T-helper 2 cell treated with Interferon-gamma antibody and Interleukin-4, amounts not matched to agents 5 μg/mL and 100 μg/mL, for 36 hours (primary cell): ENCODE results near the gene WNT3A.
"Not testable (repeated sequence)": the region's sequence is repeated elsewhere in the genome, so short reads cannot be mapped to it uniquely, and the experiment has no call there.

Source experiments
- DNase-seq: peaks from one replicate; pipeline ENCODE4 v3.0.0; 2021; ENCODE audit warnings: low spot score
- H3K27ac Mint-ChIP-seq: one replicate; pipeline ENCODE4 v1.8.0; 2021; ENCODE audit warnings: mild to moderate bottlenecking, mixed read lengths
- H3K27me3 Mint-ChIP-seq: one replicate; pipeline ENCODE4 v1.8.0; 2021; ENCODE audit warnings: low read depth, mixed read lengths
- H3K36me3 Mint-ChIP-seq: one replicate; pipeline ENCODE4 v1.8.0; 2021; ENCODE audit warnings: low read depth, mixed read lengths
- H3K4me1 Mint-ChIP-seq: one replicate; pipeline ENCODE4 v1.8.0; 2021; ENCODE audit warnings: low read depth, mixed read lengths
- H3K4me3 Mint-ChIP-seq: one replicate; pipeline ENCODE4 v1.8.0; 2022; ENCODE audit warnings: mild to moderate bottlenecking, moderate library complexity, mixed read lengths
- H3K9me3 Mint-ChIP-seq: one replicate; pipeline ENCODE4 v1.8.0; 2021; ENCODE audit warnings: mixed read lengths

Gene WNT3A

GRCh38 chr1:228013131-228013934 is 6.5 kb downstream of the WNT3A start:
- peaks cover 21% of the 10 kb centered on the region for H3K27me3 Mint-ChIP-seq
- H3K36me3 Mint-ChIP-seq, result no peaks in the 10 kb centered on the region
- no peak overlapping the region for H3K27ac Mint-ChIP-seq
- H3K9me3 Mint-ChIP-seq, result no peaks in the 10 kb centered on the region
- H3K4me3 Mint-ChIP-seq, result no peak overlapping the region
- peaks cover 3% of the 10 kb centered on the region for H3K4me1 Mint-ChIP-seq
- DNase-seq, result no peak

- Mint-ChIP-seq H3K36me3 (no peaks in the 10 kb centered on the region), H3K27ac (no peak overlapping the region), H3K27me3 (peaks cover 15% of the 10 kb centered on the region), H3K4me1 (peaks cover 3% of the 10 kb centered on the region), H3K9me3 (no peaks in the 10 kb centered on the region), H3K4me3 (no peak overlapping the region)
- DNase-seq, result no peak
These were observed 7.4 kb downstream of the WNT3A start for GRCh38 chr1:228013935-228014930.

- H3K27me3 Mint-ChIP-seq, result peaks cover 8% of the 10 kb centered on the region
- no peaks in the 10 kb centered on the region for H3K4me1 Mint-ChIP-seq
- H3K4me3 Mint-ChIP-seq, result no peak overlapping the region
- H3K9me3 Mint-ChIP-seq, result no peaks in the 10 kb centered on the region
- H3K36me3 Mint-ChIP-seq, result no peaks in the 10 kb centered on the region
- no peak overlapping the region for H3K27ac Mint-ChIP-seq
- no peak for DNase-seq
These were observed 8.7 kb downstream of the WNT3A start for GRCh38 chr1:228015276-228016180.

- H3K27ac Mint-ChIP-seq, result no peak overlapping the region
- H3K9me3 Mint-ChIP-seq, result no peaks in the 10 kb centered on the region
- H3K4me1 Mint-ChIP-seq, result no peaks in the 10 kb centered on the region
- DNase-seq, result no peak
- H3K27me3 Mint-ChIP-seq, result peaks cover 5% of the 10 kb centered on the region
- H3K36me3 Mint-ChIP-seq, result no peaks in the 10 kb centered on the region
- H3K4me3 Mint-ChIP-seq, result no peak overlapping the region
These were observed 9.3 kb downstream of the WNT3A start for GRCh38 chr1:228016181-228016510.

GRCh38 chr1:228016653-228017355 is 10.0 kb downstream of the WNT3A start:
- no peak overlapping the region for H3K27ac Mint-ChIP-seq
- no peaks in the 10 kb centered on the region for H3K4me1 Mint-ChIP-seq
- H3K36me3 Mint-ChIP-seq, result no peaks in the 10 kb centered on the region
- H3K9me3 Mint-ChIP-seq, result no peaks in the 10 kb centered on the region
- H3K4me3 Mint-ChIP-seq, result no peak overlapping the region
- DNase-seq, result no peak
- H3K27me3 Mint-ChIP-seq, result no peaks in the 10 kb centered on the region

GRCh38 chr1:228017356-228018124 is 10.7 kb downstream of the WNT3A start:
- H3K36me3 Mint-ChIP-seq, result no peaks in the 10 kb centered on the region
- no peaks in the 10 kb centered on the region for H3K4me1 Mint-ChIP-seq
- no peaks in the 10 kb centered on the region for H3K9me3 Mint-ChIP-seq
- H3K4me3 Mint-ChIP-seq, result no peak overlapping the region
- no peaks in the 10 kb centered on the region for H3K27me3 Mint-ChIP-seq
- H3K27ac Mint-ChIP-seq, result no peak overlapping the region
- no peak for DNase-seq

- H3K27me3 Mint-ChIP-seq, result no peaks in the 10 kb centered on the region
- no peak overlapping the region for H3K27ac Mint-ChIP-seq
- H3K36me3 Mint-ChIP-seq, result no peaks in the 10 kb centered on the region
- no peaks in the 10 kb centered on the region for H3K9me3 Mint-ChIP-seq
- no peak overlapping the region for H3K4me3 Mint-ChIP-seq
- H3K4me1 Mint-ChIP-seq, result no peaks in the 10 kb centered on the region
- DNase-seq, result no peak
These were observed 11.3 kb downstream of the WNT3A start for GRCh38 chr1:228018125-228018398.

GRCh38 chr1:228018961-228019721 is 12.3 kb downstream of the WNT3A start:
- no peaks in the 10 kb centered on the region for H3K9me3 Mint-ChIP-seq
- no peak for DNase-seq
- H3K4me1 Mint-ChIP-seq, result no peaks in the 10 kb centered on the region
- H3K27ac Mint-ChIP-seq, result no peak overlapping the region
- no peaks in the 10 kb centered on the region for H3K27me3 Mint-ChIP-seq
- H3K4me3 Mint-ChIP-seq, result no peak overlapping the region
- H3K36me3 Mint-ChIP-seq, result no peaks in the 10 kb centered on the region

GRCh38 chr1:228019722-228020083 is 12.9 kb downstream of the WNT3A start:
- H3K4me1 Mint-ChIP-seq, H3K36me3 Mint-ChIP-seq, H3K9me3 Mint-ChIP-seq, H3K27me3 Mint-ChIP-seq, H3K27ac Mint-ChIP-seq, DNase-seq, H3K4me3 Mint-ChIP-seq: not testable (repeated sequence)

GRCh38 chr1:228020686-228021354 is 14.0 kb downstream of the WNT3A start:
- Mint-ChIP-seq H3K4me3 (no peak overlapping the region), H3K27ac (no peak overlapping the region), H3K9me3 (no peaks in the 10 kb centered on the region), H3K4me1 (no peaks in the 10 kb centered on the region), H3K36me3 (no peaks in the 10 kb centered on the region), H3K27me3 (no peaks in the 10 kb centered on the region)
- no peak for DNase-seq

GRCh38 chr1:228021355-228022030 is 14.7 kb downstream of the WNT3A start:
- H3K4me1 Mint-ChIP-seq, result no peaks in the 10 kb centered on the region
- no peaks in the 10 kb centered on the region for H3K9me3 Mint-ChIP-seq
- no peak overlapping the region for H3K27ac Mint-ChIP-seq
- H3K36me3 Mint-ChIP-seq, result no peaks in the 10 kb centered on the region
- H3K4me3 Mint-ChIP-seq, result no peak overlapping the region
- no peak for DNase-seq
- no peaks in the 10 kb centered on the region for H3K27me3 Mint-ChIP-seq
